Measurements from ENCODE around the gene JAM2. TPM values are rescaled to one million over a fixed set of nuclear protein-coding genes. Genes with fewer than 3 reads are reported as not detected.

JAM2 gene
- polyA plus RNA-seq, 4 donors, result 0.27 to 13.3 (median 6.3) TPM; not detected in 1

DNA sequence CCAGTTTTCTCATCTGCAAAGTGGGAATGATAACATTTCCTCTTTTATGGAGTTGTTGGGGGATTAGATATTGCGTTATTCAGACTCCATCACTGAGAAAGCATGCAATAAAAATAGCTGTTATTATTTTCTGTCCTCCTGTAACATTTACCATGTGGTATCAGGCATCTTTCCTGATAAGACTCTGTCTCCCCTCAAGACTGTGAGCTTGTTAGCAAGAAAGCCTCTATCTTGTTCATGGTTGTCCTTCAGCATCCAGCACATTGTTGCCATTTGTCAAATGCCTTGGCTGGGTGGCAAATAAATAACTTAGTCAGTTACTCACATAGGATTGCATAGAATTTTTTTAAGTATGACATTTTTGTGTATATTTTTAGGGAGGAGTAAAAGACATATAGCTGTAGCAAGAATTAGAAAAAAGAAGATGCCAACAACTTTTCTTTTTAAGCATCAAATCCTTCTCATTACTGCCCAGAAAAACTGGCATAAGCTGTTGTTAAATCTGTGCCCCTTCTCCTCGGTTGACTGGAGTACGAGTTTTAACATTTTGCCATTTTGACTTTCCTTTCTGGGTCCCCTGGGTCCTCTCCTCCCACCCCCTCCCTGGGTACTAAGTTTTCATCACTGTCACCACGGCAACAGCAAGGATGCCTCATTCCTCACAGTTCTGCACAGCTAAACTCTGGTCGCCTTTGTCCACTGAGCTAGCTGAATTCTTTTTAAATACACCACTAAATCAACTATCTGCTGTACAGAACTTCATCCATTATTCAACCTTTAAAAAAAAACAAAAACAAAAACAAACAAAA, 1.0 kb upstream of the JAM2 start:
- FAIRE-seq (no peak), DNase-seq (no peak)
- WGBS, 3 donors, result 42 to 59% (median 46%) methylated on average over 5 of the region's 5 CpGs
- Histone ChIP-seq H3K27ac (ENCODE audit: low read depth in 1 of 3, low read length in 2 of 3) (no peak overlapping the region), H3K4me1 (ENCODE audit: control insufficient read depth in 3 of 3, insufficient read depth in 2 of 3, low read depth in 1 of 3, low read length in 2 of 3) (no peaks in the 10 kb centered on the region), H3K4me3 (ENCODE audit: low read depth in 1 of 3, low read length in 3 of 3) (no peak overlapping the region), H3K9me3 (ENCODE audit: control insufficient read depth in 2 of 2, insufficient read depth in 1 of 2, low read depth in 1 of 2, low read length in 1 of 2) (no peaks in the 10 kb centered on the region), H3K27me3 (ENCODE audit: control insufficient read depth in 3 of 3, insufficient read depth in 3 of 3, low read length in 3 of 3) (peaks cover 0 to 32% (median 3%) of the 10 kb centered on the region in 3 donors), H3K36me3 (ENCODE audit: control insufficient read depth in 3 of 3, insufficient read depth in 2 of 3, low read depth in 1 of 3, low read length in 3 of 3) (no peaks in the 10 kb centered on the region)

DNA sequence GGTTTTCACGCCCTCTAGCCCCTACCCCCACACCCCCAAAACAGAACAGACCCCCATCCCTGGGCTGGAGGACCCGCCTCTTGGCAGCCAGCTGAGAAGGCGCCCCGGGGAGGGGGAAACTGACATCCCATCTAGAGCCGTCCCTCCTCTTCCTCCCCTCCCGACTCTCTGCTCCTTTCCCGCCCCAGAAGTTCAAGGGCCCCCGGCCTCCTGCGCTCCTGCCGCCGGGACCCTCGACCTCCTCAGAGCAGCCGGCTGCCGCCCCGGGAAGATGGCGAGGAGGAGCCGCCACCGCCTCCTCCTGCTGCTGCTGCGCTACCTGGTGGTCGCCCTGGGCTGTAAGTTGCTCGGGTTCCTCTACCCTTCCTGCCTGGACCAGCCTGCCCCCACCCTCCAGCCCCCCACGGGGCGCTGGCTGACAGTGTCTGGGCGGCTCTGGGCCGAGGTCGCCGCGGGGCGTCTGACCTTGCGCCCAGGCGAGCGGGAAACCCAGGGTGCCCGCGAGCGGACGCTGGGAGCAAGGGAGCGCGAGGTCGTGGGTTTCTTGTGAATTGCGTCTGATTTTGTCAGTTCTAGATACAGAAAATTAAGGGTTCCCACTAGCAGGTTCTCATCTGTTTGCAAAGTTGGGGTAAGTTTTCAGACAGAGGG, 618 bp downstream of the JAM2 start:
- WGBS, 3 donors, result 0 to 1% (median 0%) methylated on average over 27 to 40 of the region's 40 CpGs
- H3K36me3 ChIP-seq (ENCODE audit: control insufficient read depth in 3 of 3, insufficient read depth in 2 of 3, low read depth in 1 of 3, low read length in 3 of 3), result no peaks in the 10 kb centered on the region
- no peaks in the 10 kb centered on the region for H3K9me3 ChIP-seq (ENCODE audit: control insufficient read depth in 2 of 2, insufficient read depth in 1 of 2, low read depth in 1 of 2, low read length in 1 of 2)
- DNase-seq (peak in 1 of 2 donors; percentile 41), FAIRE-seq (no peak)
- peak overlapping the region; percentile 27 to 58 (median 51) for H3K4me3 ChIP-seq (ENCODE audit: low read depth in 1 of 3, low read length in 3 of 3)
- peak overlapping the region in 2 of 3 donors; percentile 48 to 78 for H3K27ac ChIP-seq (ENCODE audit: low read depth in 1 of 3, low read length in 2 of 3)
- H3K27me3 ChIP-seq (ENCODE audit: control insufficient read depth in 3 of 3, insufficient read depth in 3 of 3, low read length in 3 of 3), result peaks cover 0 to 32% (median 3%) of the 10 kb centered on the region in 3 donors
- no peaks in the 10 kb centered on the region for H3K4me1 ChIP-seq (ENCODE audit: control insufficient read depth in 3 of 3, insufficient read depth in 2 of 3, low read depth in 1 of 3, low read length in 2 of 3)

DNA sequence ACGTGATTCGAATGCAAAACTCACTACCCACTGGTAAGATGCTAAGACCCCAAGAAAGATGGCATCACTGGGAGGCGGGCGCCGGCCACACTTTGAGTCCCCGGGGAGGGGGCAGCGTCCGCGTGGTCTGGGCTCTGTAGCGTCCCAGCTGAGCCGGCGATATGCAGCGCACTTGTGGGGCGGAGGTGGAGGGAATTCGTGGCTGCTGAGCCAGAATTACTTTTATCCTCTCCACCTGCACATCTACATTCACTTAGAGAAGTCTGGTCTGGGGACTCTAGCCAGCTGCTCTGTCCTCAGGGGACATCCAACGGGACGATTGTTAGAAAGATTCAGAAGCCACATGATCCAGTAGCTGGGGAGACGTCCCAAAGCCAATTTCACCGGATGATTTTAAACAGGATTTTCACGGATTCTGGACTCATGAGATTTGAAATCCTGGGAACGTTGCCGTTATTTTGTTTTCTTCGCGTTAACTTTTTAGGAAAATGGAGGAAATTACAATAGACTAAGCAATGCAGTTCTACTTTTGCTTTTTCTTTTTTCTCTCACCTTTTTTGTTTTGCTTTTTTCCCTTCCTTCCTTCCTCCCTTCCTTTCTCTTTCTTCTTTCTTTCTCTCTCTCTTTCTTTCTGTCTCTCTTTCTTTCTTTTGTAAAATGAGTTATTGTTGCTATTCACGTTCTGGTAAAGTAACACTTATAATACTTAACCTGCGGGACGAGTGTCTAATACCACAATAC, 1.3 kb downstream of the JAM2 start:
- Histone ChIP-seq H3K9me3 (ENCODE audit: control insufficient read depth in 2 of 2, insufficient read depth in 1 of 2, low read depth in 1 of 2, low read length in 1 of 2) (no peaks in the 10 kb centered on the region), H3K4me3 (ENCODE audit: low read depth in 1 of 3, low read length in 3 of 3) (peak overlapping the region in 2 of 3 donors; percentile 38 to 58), H3K27ac (ENCODE audit: low read depth in 1 of 3, low read length in 2 of 3) (no peak overlapping the region), H3K4me1 (ENCODE audit: control insufficient read depth in 3 of 3, insufficient read depth in 2 of 3, low read depth in 1 of 3, low read length in 2 of 3) (no peaks in the 10 kb centered on the region), H3K36me3 (ENCODE audit: control insufficient read depth in 3 of 3, insufficient read depth in 2 of 3, low read depth in 1 of 3, low read length in 3 of 3) (no peaks in the 10 kb centered on the region), H3K27me3 (ENCODE audit: control insufficient read depth in 3 of 3, insufficient read depth in 3 of 3, low read length in 3 of 3) (peaks cover 0 to 32% (median 3%) of the 10 kb centered on the region in 3 donors)
- FAIRE-seq, result no peak
- 8 to 15% (median 12%) methylated on average over 27 of the region's 27 CpGs for WGBS, 3 donors
- no peak for DNase-seq

DNA sequence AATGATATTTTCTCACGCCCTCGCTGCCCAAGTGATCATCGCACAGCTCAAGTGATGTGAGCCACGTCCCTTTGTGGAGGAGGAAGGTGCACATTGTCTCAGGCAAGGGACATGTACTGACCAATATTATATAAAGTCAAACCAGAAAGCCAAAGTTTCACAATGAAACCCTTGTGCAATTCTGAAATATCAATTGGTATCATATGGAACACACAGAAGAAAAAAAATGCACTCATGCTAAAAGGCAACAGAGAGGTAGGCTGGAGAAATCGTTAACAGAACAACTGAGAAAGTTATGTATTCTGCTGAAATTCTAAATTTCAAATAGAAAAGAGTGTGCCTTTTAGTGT, 1.9 kb downstream of the JAM2 start:
- Histone ChIP-seq H3K27me3 (ENCODE audit: control insufficient read depth in 3 of 3, insufficient read depth in 3 of 3, low read length in 3 of 3) (peaks cover 0 to 32% (median 3%) of the 10 kb centered on the region in 3 donors), H3K36me3 (ENCODE audit: control insufficient read depth in 3 of 3, insufficient read depth in 2 of 3, low read depth in 1 of 3, low read length in 3 of 3) (no peaks in the 10 kb centered on the region), H3K9me3 (ENCODE audit: control insufficient read depth in 2 of 2, insufficient read depth in 1 of 2, low read depth in 1 of 2, low read length in 1 of 2) (no peaks in the 10 kb centered on the region), H3K27ac (ENCODE audit: low read depth in 1 of 3, low read length in 2 of 3) (no peak overlapping the region), H3K4me1 (ENCODE audit: control insufficient read depth in 3 of 3, insufficient read depth in 2 of 3, low read depth in 1 of 3, low read length in 2 of 3) (no peaks in the 10 kb centered on the region), H3K4me3 (ENCODE audit: low read depth in 1 of 3, low read length in 3 of 3) (peak overlapping the region in 1 of 3 donors; percentile 58)
- DNase-seq (no peak), FAIRE-seq (no peak)
- 57 to 69% (median 59%) methylated on average over 5 of the region's 5 CpGs for WGBS, 3 donors

DNA sequence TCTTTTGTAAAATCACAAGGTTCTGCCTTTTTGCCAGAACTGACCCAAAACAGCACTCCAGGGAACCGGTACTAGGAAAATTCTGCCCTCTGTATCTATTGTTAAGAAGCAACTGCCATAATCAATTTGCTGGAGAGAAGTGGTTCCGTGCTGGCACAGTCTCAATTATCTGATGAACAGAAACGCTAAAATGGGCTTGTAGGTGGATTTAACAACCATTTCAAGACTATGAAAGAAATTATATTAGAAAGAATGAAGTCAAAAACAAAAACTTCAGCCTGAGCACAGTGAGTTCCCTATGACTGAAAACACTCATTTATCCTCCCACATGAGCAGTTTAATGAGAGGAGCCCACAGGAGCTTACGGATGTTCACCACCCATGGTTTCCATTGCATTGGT, 4.4 kb downstream of the JAM2 start:
- WGBS, 3 donors, result 81 to 89% (median 84%) methylated on average over 4 of the region's 4 CpGs
- Histone ChIP-seq H3K4me3 (ENCODE audit: low read depth in 1 of 3, low read length in 3 of 3) (no peak overlapping the region), H3K9me3 (ENCODE audit: control insufficient read depth in 2 of 2, insufficient read depth in 1 of 2, low read depth in 1 of 2, low read length in 1 of 2) (no peaks in the 10 kb centered on the region), H3K4me1 (ENCODE audit: control insufficient read depth in 3 of 3, insufficient read depth in 2 of 3, low read depth in 1 of 3, low read length in 2 of 3) (no peaks in the 10 kb centered on the region), H3K27ac (ENCODE audit: low read depth in 1 of 3, low read length in 2 of 3) (no peak overlapping the region), H3K36me3 (ENCODE audit: control insufficient read depth in 3 of 3, insufficient read depth in 2 of 3, low read depth in 1 of 3, low read length in 3 of 3) (no peaks in the 10 kb centered on the region), H3K27me3 (ENCODE audit: control insufficient read depth in 3 of 3, insufficient read depth in 3 of 3, low read length in 3 of 3) (peaks cover 0 to 28% (median 3%) of the 10 kb centered on the region in 3 donors)
- FAIRE-seq (no peak), DNase-seq (no peak)

DNA sequence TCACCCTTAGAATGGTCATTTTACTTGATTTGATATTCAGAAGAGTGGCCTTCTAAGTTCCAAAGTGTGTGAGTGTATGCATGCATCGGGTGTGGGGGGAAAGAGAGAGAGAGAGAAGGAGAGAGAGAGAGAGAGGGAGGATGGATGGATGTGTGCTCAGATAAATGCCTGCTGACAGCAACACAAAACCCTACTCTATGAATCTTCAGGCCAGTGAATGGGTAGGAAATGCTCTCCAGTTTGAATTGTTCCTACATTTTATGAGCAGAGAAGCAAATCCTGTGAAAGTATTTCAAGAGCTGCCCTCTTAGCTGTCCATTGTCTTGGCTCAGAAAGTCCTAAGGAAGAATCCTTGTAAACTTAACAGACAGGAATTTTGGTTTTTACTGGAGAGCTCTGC, 7.4 kb downstream of the JAM2 start:
- H3K9me3 ChIP-seq (ENCODE audit: control insufficient read depth in 2 of 2, insufficient read depth in 1 of 2, low read depth in 1 of 2, low read length in 1 of 2), result no peaks in the 10 kb centered on the region
- 68 to 86% (median 78%) methylated on average over 1 of the region's 1 CpG for WGBS, 3 donors
- peaks cover 0 to 4% (median 0%) of the 10 kb centered on the region in 3 donors for H3K27me3 ChIP-seq (ENCODE audit: control insufficient read depth in 3 of 3, insufficient read depth in 3 of 3, low read length in 3 of 3)
- H3K4me3 ChIP-seq (ENCODE audit: low read depth in 1 of 3, low read length in 3 of 3), result no peak overlapping the region
- FAIRE-seq (no peak), DNase-seq (no peak)
- H3K4me1 ChIP-seq (ENCODE audit: control insufficient read depth in 3 of 3, insufficient read depth in 2 of 3, low read depth in 1 of 3, low read length in 2 of 3), result no peaks in the 10 kb centered on the region
- no peaks in the 10 kb centered on the region for H3K36me3 ChIP-seq (ENCODE audit: control insufficient read depth in 3 of 3, insufficient read depth in 2 of 3, low read depth in 1 of 3, low read length in 3 of 3)
- no peak overlapping the region for H3K27ac ChIP-seq (ENCODE audit: low read depth in 1 of 3, low read length in 2 of 3)

DNA sequence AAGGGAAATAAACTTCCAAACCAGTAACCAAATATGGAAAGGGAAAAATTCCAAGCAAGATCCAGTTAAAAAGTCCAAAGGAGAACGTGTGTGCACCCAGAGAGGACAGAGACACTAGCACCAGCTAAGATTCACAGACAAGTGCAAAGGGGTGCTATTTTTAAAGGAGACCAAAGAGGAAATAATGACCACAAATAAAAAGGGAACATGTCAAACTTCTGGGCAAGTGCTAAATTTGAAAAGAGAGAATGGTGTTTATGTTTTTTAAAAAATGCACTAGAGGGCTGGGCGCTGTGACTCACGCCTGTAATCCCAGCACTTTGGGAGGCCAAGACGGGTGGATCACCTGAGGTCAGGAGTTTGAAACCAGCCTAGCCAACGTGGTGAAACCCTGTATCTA, 8.6 kb downstream of the JAM2 start:
- no peak overlapping the region for H3K27ac ChIP-seq (ENCODE audit: low read depth in 1 of 3, low read length in 2 of 3)
- peaks cover 0 to 4% (median 0%) of the 10 kb centered on the region in 3 donors for H3K27me3 ChIP-seq (ENCODE audit: control insufficient read depth in 3 of 3, insufficient read depth in 3 of 3, low read length in 3 of 3)
- H3K9me3 ChIP-seq (ENCODE audit: control insufficient read depth in 2 of 2, insufficient read depth in 1 of 2, low read depth in 1 of 2, low read length in 1 of 2), result no peaks in the 10 kb centered on the region
- 52 to 59% (median 56%) methylated on average over 5 of the region's 5 CpGs for whole genome bisulfite sequencing, 3 donors
- FAIRE-seq (no peak), DNase-seq (no peak)
- no peaks in the 10 kb centered on the region for H3K36me3 ChIP-seq (ENCODE audit: control insufficient read depth in 3 of 3, insufficient read depth in 2 of 3, low read depth in 1 of 3, low read length in 3 of 3)
- H3K4me3 ChIP-seq (ENCODE audit: low read depth in 1 of 3, low read length in 3 of 3), result no peak overlapping the region
- no peaks in the 10 kb centered on the region for H3K4me1 ChIP-seq (ENCODE audit: control insufficient read depth in 3 of 3, insufficient read depth in 2 of 3, low read depth in 1 of 3, low read length in 2 of 3)

DNA sequence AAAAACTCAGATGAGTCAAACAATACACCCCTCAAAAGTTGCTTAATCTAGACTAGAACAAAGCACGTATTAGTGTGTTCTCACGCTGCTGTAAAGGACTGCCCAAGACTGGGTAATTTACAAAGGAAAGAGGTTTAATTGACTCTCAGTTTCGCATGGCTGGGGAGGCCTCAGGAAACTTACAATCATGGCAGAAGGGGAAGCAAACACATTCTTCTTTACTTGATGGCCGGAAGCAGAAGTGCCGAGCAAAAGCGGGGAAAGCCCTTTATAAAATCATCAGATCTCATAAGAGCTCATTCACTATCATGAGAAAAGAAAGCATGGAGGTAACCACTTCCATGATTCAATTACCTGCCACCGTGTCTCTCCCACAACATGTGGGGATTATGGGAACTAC, 10.1 kb downstream of the JAM2 start:
- H3K4me3 ChIP-seq (ENCODE audit: low read depth in 1 of 3, low read length in 3 of 3), result no peak overlapping the region
- no peak for FAIRE-seq
- no peaks in the 10 kb centered on the region for H3K9me3 ChIP-seq (ENCODE audit: control insufficient read depth in 2 of 2, insufficient read depth in 1 of 2, low read depth in 1 of 2, low read length in 1 of 2)
- no peaks in the 10 kb centered on the region for H3K27me3 ChIP-seq (ENCODE audit: control insufficient read depth in 3 of 3, insufficient read depth in 3 of 3, low read length in 3 of 3)
- DNase-seq, result no peak
- WGBS, 3 donors, result 76 to 80% (median 77%) methylated on average over 7 of the region's 7 CpGs
- H3K27ac ChIP-seq (ENCODE audit: low read depth in 1 of 3, low read length in 2 of 3), result no peak overlapping the region
- H3K36me3 ChIP-seq (ENCODE audit: control insufficient read depth in 3 of 3, insufficient read depth in 2 of 3, low read depth in 1 of 3, low read length in 3 of 3), result no peaks in the 10 kb centered on the region
- H3K4me1 ChIP-seq (ENCODE audit: control insufficient read depth in 3 of 3, insufficient read depth in 2 of 3, low read depth in 1 of 3, low read length in 2 of 3), result no peaks in the 10 kb centered on the region
